H9 (cell line): Measurements from ENCODE around the gene RNF31. TPM values are rescaled to one million over a fixed set of nuclear protein-coding genes. Genes with fewer than 3 reads are reported as not detected.
A peak's percentile ranks its signal among the peaks of the same experiment; 100 is the strongest.

ENCODE experiments used
- DNase-seq: peaks from one replicate; pipeline ENCODE4 v3.0.0-alpha.2; 2017
- H2AFZ ChIP-seq: one replicate; pipeline ENCODE4 v1.6.1; 2013; ENCODE audit warnings: mild to moderate bottlenecking, low read length, control low read depth, moderate library complexity
- H2AK5ac ChIP-seq: 2 replicates; pipeline ENCODE4 v1.6.1; 2013; ENCODE audit warnings: low read length, control low read depth, mixed read lengths; ENCODE audit not compliant: insufficient read length
- H2BK120ac ChIP-seq: one replicate; pipeline ENCODE4 v1.6.1; 2013; ENCODE audit warnings: low read depth, mild to moderate bottlenecking, low read length, control low read depth, inconsistent platforms; ENCODE audit not compliant: poor library complexity, severe bottlenecking
- H2BK12ac ChIP-seq: 2 replicates; pipeline ENCODE4 v1.6.1; 2013; ENCODE audit warnings: low read length, control low read depth, mixed read lengths, low read depth; ENCODE audit not compliant: insufficient read length
- H2BK15ac ChIP-seq: 2 replicates; pipeline ENCODE4 v1.6.1; 2013; ENCODE audit warnings: low read depth, low read length, control low read depth
- H2BK20ac ChIP-seq: one replicate; pipeline ENCODE4 v1.6.1; 2013; ENCODE audit warnings: low read depth, mild to moderate bottlenecking, low read length, control low read depth, inconsistent platforms; ENCODE audit not compliant: poor library complexity, severe bottlenecking
- H2BK5ac ChIP-seq: 2 replicates; pipeline ENCODE4 v1.6.1; 2013; ENCODE audit warnings: low read length, control low read depth, mixed read lengths; ENCODE audit not compliant: insufficient read length
- H3K14ac ChIP-seq: 2 replicates; pipeline ENCODE4 v1.6.1; 2013; ENCODE audit warnings: low read length, control low read depth; ENCODE audit not compliant: insufficient read depth
- H3K18ac ChIP-seq: 2 replicates; pipeline ENCODE4 v1.6.1; 2013; ENCODE audit warnings: low read depth, mild to moderate bottlenecking, mixed read lengths, low read length, control low read depth; ENCODE audit not compliant: insufficient read length
- H3K23ac ChIP-seq: 2 replicates; pipeline ENCODE4 v1.6.1; 2013; ENCODE audit warnings: low read length, control low read depth, mixed read lengths, low read depth; ENCODE audit not compliant: insufficient read length
- H3K23me2 ChIP-seq: 2 replicates; pipeline ENCODE4 v1.6.1; 2013; ENCODE audit warnings: low read depth, mild to moderate bottlenecking, mixed read lengths, low read length, control low read depth; ENCODE audit not compliant: insufficient read length, poor library complexity, severe bottlenecking
- H3K27ac ChIP-seq: 2 replicates; pipeline ENCODE4 v1.5.1; 2013; ENCODE audit warnings: low read length, control low read depth, mixed read lengths, low read depth; ENCODE audit not compliant: insufficient read length
- H3K27me3 ChIP-seq: 2 replicates; pipeline ENCODE4 v1.6.1; 2013; ENCODE audit warnings: low read length, control low read depth, inconsistent platforms; ENCODE audit not compliant: insufficient read depth
- H3K4ac ChIP-seq: 2 replicates; pipeline ENCODE4 v1.6.1; 2013; ENCODE audit warnings: low read depth, mild to moderate bottlenecking, control low read depth, inconsistent platforms, low read length, moderate library complexity
- H3K4me1 ChIP-seq: 2 replicates; pipeline ENCODE4 v1.6.1; 2013; ENCODE audit warnings: low read length, control low read depth, inconsistent platforms; ENCODE audit not compliant: insufficient read depth
- H3K4me2 ChIP-seq: 2 replicates; pipeline ENCODE4 v1.6.1; 2013; ENCODE audit warnings: low read length, control low read depth, mixed read lengths; ENCODE audit not compliant: insufficient read length, insufficient read depth
- H3K56ac ChIP-seq: 2 replicates; pipeline ENCODE4 v1.6.1; 2013; ENCODE audit warnings: low read depth, mild to moderate bottlenecking, mixed read lengths, low read length, control low read depth; ENCODE audit not compliant: insufficient read length
- H3K79me1 ChIP-seq: 2 replicates; pipeline ENCODE4 v1.6.1; 2013; ENCODE audit warnings: low read depth, mild to moderate bottlenecking, moderate library complexity, low read length, control low read depth, inconsistent platforms; ENCODE audit not compliant: insufficient read depth, poor library complexity, severe bottlenecking
- H3K79me2 ChIP-seq: 2 replicates; pipeline ENCODE4 v1.6.1; 2013; ENCODE audit warnings: low read length, control low read depth, inconsistent platforms; ENCODE audit not compliant: insufficient read depth
- H3K9ac ChIP-seq: 2 replicates; pipeline ENCODE4 v1.6.1; 2013; ENCODE audit warnings: low read length, control low read depth, mixed read lengths; ENCODE audit not compliant: insufficient read length; ENCODE audit errors: extremely low read depth
- H3K9me3 ChIP-seq: one replicate; pipeline ENCODE4 v1.6.1; 2013; ENCODE audit warnings: low read depth, low read length, inconsistent platforms; ENCODE audit not compliant: control insufficient read depth
- H3T11ph ChIP-seq: one replicate; pipeline ENCODE4 v1.6.1; 2013; ENCODE audit warnings: mild to moderate bottlenecking, low read length, control low read depth, inconsistent platforms
- H4K20me1 ChIP-seq: one replicate; pipeline ENCODE4 v1.6.1; 2013; ENCODE audit not compliant: control insufficient read depth, insufficient read length, insufficient read depth
- H4K5ac ChIP-seq: 2 replicates; pipeline ENCODE4 v1.6.1; 2013; ENCODE audit warnings: low read depth, mild to moderate bottlenecking, mixed read lengths, low read length, control low read depth; ENCODE audit not compliant: insufficient read length
- H4K8ac ChIP-seq: replicated peaks from 2 replicates; pipeline ENCODE4 v1.6.1; 2013; ENCODE audit warnings: low read length, control low read depth, mixed read lengths, low read depth; ENCODE audit not compliant: insufficient read length
- H4K91ac ChIP-seq: 2 replicates; pipeline ENCODE4 v1.6.1; 2013; ENCODE audit warnings: low read depth, mild to moderate bottlenecking, moderate library complexity, mixed read lengths, low read length, control low read depth; ENCODE audit not compliant: insufficient read length
- H3K27ac Mint-ChIP-seq, 3 experiments: 2 replicates in 2 of 3; 3 replicates in 1 of 3; pipeline ENCODE4 v1.8.0; 2020 to 2021; ENCODE audit warnings: mixed read lengths in 3 of 3, mild to moderate bottlenecking in 1 of 3, moderate library complexity in 1 of 3
- H3K27me3 Mint-ChIP-seq: 2 replicates; pipeline ENCODE4 v1.8.0; 2021; ENCODE audit warnings: low read depth, mild to moderate bottlenecking, moderate library complexity, mixed read lengths
- H3K36me3 Mint-ChIP-seq, 3 experiments: 2 replicates in 2 of 3; 3 replicates in 1 of 3; pipeline ENCODE4 v1.8.0; 2020 to 2021; ENCODE audit warnings: low read depth in 3 of 3, mixed read lengths in 3 of 3; ENCODE audit not compliant: insufficient read depth in 1 of 3
- H3K4me1 Mint-ChIP-seq, 2 experiments: 2 replicates each; pipeline ENCODE4 v1.8.0; 2020; ENCODE audit warnings: mixed read lengths in 2 of 2
- H3K4me3 Mint-ChIP-seq, 2 experiments: 2 replicates in 1 of 2; 3 replicates in 1 of 2; pipeline ENCODE4 v1.8.0; 2020 to 2021; ENCODE audit warnings: mild to moderate bottlenecking in 2 of 2, mixed read lengths in 2 of 2, moderate library complexity in 1 of 2
- H3K9me3 Mint-ChIP-seq, 2 experiments: 2 replicates in 1 of 2; 3 replicates in 1 of 2; pipeline ENCODE4 v1.8.0; 2020; ENCODE audit warnings: mild to moderate bottlenecking in 2 of 2, mixed read lengths in 2 of 2, moderate library complexity in 1 of 2
- CTCF ChIP-seq: fragments of 200-600 bp; sonication (generic); conservative IDR thresholded peaks from 3 replicates; pipeline ENCODE4 v1.8.0; 2021; ENCODE audit warnings: antibody characterized with exemption, mild to moderate bottlenecking
- WGBS: extraction: QIAGEN DNeasy Blood & Tissue Kit; methylation state at CpG from one replicate; pipeline ENCODE4 v1.1.7; 2013; ENCODE audit warnings: missing lambda C conversion rate, low lambda C conversion rate, mixed read lengths; ENCODE audit not compliant: insufficient read length; ENCODE audit errors: extremely low coverage; 5-methylcytosine and 5-hydroxymethylcytosine counted together
- total RNA-seq: library from RNA; stranded (reverse); gene quantifications from 2 replicates; pipeline ENCODE4 v1.2.1, GENCODE V29; 2021

Gene RNF31
- total RNA-seq, 1 experiment from 2014 or later, result 87.3 TPM

GRCh38 chr14:24187539-24187915 lies 40.2 kb downstream of the RNF31 start:
- Histone ChIP-seq H3K9me3 (no peaks in the 10 kb centered on the region), H2AFZ (no peak overlapping the region), H3K79me1 (peaks cover 4% of the 10 kb centered on the region), H3K23me2 (no peaks in the 10 kb centered on the region), H3T11ph (no peak overlapping the region), H4K91ac (no peak overlapping the region), H2BK20ac (no peak overlapping the region), H2BK120ac (no peak overlapping the region), H3K9ac (no peak overlapping the region), H3K4ac (no peak overlapping the region), H4K20me1 (no peaks in the 10 kb centered on the region), H4K8ac (no peak overlapping the region), H2AK5ac (no peak overlapping the region), H3K4me1 (no peaks in the 10 kb centered on the region; the same call in 1 of the 2 replicates), H2BK5ac (no peak overlapping the region), H3K18ac (no peak overlapping the region), H4K5ac (no peak overlapping the region), H3K27me3 (no peaks in the 10 kb centered on the region), H3K27ac (no peak overlapping the region), H3K56ac (no peak overlapping the region), H2BK15ac (no peak overlapping the region), H2BK12ac (no peak overlapping the region), H3K23ac (no peak overlapping the region), H3K14ac (no peak overlapping the region), H3K4me2 (peak overlapping the region; percentile 38), H3K79me2 (no peaks in the 10 kb centered on the region)
- no peak overlapping the region; a peak in 1 of 7 replicates for H3K27ac Mint-ChIP-seq
- H3K27me3 Mint-ChIP-seq, result no peaks in the 10 kb centered on the region; the same call in 1 of the 2 replicates
- H3K9me3 Mint-ChIP-seq, result no peaks in the 10 kb centered on the region
- H3K4me1 Mint-ChIP-seq, result peaks cover 15% of the 10 kb centered on the region in 2 experiments
- H3K36me3 Mint-ChIP-seq, result peaks cover 24 to 79% (median 66%) of the 10 kb centered on the region in 3 experiments
- WGBS, result no CpG with 5 or more reads among the region's 2 CpGs
- peak overlapping the region; percentile 94 to 95 for H3K4me3 Mint-ChIP-seq
- DNase-seq, result no peak
- TF ChIP-seq CTCF, result no peak
